HUDEP-2 (cell line): ENCODE results near the gene LIMS2.

Experiments used
- DNase-seq, 76 experiments: peaks; one replicate each; lab custom pipeline; 2025; ENCODE audit not compliant: unreplicated experiment in 76 of 76; lab: John Stamatoyannopoulos, UW

LIMS2 gene

DNA sequence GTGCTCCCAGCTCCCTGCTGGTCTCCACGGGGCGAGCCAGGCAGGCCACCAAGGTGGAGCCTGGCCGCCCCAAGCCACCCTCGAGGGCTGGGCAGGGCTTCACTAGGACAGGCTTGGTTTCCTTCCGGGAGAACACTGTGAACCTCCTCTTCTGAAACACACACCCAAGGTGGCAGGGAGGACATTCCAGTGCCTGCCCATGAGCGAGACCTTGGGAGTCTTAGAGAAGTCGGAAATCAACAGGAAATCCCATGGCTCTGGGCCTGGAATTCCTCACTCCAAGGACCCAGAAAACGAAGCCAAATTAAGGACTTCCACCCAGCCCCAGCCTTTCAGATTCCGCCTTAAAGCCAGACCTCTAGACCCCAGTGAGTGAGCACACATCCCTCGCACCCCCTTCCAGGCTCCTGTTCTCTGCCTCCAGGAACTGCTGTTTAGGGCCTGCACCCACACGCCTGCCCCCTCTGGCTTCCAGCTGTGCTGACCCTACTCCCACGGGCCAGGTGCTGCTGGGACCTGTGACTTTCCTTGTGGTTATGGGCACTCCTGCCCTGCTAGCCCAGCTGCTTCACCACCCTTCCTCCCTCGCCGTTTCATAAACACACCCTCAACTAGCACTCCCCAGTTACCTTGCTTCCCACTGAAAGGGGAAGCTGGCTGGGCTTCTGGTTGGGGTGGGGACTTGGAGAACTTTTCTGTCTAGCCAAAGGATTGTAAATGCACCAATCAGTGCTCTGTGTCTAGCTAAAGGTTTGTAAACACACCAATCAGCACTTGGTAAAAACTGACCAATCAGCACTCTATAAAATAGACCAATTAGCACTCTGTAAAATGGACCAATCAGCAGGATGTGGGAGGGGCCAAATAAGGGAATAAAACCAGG, 15.7 kb downstream of the LIMS2 start:
- no peak for DNase-seq

GRCh38 chr2:127658641-127659407, 16.5 kb downstream of the LIMS2 start:
- no peak for DNase-seq

GRCh38 chr2:127658146-127658545, 17.2 kb downstream of the LIMS2 start:
- DNase-seq: no peak

DNA sequence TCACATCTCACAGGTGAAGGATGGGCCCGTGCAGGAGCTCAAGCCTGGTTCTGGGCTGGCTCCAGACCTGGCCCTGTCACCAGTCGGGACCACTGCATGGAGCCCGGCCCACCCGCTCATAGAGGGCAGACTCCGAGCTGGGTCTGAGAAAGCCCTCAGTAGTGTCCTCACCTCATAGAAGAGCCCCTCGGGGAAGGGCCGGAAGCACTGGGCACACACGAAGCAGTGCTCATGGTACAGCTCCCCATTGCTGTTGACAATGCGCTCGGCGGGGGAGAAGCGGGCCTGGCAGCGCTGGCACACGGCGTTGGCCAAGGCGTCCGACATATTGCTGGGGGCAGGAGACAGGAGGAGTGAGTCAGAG, 18.1 kb downstream of the LIMS2 start:
- DNase-seq: no peak

DNA sequence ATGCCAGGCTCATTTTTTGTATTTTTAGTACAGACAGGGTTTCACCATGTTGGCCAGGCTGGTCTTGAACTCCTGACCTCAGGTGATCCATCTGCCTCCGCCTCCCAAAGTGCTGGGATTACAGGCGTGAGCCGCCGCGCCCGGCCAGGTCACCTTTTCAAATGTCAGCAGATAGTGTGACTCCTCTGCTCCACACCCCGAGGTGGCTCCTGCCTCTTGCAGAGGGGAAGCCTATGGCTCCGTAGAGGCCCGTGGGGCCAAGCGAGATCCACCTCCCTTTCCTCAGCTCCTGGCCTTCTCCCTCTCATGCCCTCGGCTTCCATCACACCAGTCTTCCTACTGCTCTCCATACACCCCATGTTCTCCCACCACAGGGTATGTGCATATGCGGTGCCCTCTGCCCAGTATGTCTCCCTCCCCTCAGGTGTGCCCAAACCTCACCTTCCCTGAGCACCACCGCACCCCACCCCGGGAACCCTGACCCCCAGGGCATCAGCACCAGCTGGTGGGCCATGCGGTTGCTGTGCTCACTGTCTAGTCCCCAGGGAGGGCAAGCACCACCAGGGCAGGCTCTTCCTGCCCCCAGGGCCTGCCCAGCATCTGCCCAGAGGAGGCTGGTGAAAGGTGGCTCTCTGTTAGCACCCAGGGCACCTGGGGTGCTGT, 18.6 kb downstream of the LIMS2 start:
- DNase-seq: no peak

DNA sequence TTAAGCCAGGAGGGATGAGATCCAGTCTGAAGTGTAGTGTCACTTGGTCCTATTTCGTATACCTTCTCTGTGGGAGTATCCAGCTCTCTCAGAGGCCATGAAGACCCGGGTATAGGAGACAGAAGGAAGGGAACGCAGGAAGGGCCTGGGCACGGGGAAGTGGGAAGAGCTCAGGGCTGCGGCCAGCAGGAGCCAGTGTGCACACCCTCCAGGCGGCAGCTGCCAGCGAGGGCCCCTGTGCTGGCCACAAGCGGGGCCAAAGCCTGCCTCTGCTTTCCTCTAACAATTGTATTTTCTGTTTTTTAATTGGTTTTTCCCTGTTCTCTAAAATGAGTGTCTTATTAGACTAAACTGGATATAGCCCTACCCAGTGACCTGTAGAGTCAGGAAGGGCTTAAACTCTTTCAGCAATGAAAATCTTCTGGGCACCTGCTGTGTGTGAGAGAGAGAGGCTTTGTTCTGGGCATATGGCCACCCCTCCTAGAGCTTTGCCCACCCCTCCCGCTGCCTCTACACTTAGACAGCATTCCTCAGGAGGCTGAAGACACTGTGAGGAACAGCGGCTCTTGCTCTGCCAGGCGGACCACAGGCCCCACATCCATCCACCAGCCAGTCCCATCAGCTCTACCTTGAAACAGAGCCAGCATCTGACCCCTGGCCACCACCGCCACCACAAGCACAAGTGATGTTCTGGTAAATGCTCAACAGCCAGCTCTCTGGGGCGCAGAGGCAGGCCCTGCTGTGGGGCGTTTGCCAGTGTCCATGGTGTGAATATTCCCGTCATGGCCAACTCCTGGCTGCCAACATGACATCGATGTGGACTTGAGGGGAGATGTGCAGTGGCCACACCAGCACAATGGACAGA, 19.9 kb downstream of the LIMS2 start:
- no peak for DNase-seq

DNA sequence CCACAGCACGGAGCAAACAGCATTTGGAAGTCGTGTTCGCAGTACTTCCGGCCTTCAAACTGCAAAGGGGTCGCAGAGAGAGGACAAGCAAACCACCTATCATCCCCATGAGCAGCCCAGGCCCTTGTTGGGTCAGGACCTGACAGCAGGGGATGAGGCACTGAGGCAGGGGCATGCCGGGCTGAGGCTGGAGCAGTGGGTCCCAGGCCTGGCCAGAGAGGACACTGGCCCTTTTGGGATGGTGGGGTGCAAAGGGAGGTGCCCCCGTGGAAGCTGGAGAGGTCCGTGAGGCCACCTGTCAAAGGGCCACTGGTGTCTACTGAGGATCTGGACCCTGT, 20.5 kb downstream of the LIMS2 start:
- no peak for DNase-seq

DNA sequence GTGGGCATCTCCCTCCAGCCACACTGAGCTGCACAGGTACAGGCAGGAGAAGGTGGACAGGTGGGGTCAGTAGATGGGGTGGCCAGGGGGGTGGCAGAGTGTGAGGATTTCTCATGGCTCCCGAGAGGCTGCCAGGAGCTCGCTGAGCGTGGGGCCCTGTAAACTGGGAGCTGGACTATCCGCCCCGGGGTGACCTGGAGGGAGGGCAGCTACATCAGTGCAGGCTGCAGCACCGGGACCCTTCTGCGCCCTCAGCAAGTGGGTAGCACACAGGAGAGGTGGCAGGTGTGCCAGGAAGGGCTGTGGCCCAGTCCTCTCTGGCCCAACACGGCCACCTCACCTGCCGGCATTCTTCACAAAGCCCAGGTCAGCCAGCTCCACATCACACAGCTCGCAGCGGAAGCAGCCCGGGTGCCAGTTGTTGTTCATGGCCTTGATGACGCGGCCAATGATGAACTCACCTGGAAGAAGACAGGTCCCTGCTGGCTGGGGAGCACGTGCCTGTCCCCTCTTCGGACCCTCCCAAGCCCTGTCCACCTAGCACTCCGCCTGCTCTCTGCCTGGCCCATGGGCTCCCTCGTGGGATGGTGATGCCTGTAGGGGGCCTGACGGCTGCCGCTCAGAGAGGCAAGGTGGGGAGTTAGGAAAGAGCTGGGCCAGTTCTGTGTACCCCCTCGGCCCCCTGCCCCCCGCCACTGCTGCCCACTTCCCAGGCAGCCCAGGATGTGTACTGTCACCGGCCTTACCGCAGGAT, 21.1 kb downstream of the LIMS2 start:
- DNase-seq: no peak

GRCh38 chr2:127653421-127654083, 21.8 kb downstream of the LIMS2 start:
- no peak for DNase-seq

DNA sequence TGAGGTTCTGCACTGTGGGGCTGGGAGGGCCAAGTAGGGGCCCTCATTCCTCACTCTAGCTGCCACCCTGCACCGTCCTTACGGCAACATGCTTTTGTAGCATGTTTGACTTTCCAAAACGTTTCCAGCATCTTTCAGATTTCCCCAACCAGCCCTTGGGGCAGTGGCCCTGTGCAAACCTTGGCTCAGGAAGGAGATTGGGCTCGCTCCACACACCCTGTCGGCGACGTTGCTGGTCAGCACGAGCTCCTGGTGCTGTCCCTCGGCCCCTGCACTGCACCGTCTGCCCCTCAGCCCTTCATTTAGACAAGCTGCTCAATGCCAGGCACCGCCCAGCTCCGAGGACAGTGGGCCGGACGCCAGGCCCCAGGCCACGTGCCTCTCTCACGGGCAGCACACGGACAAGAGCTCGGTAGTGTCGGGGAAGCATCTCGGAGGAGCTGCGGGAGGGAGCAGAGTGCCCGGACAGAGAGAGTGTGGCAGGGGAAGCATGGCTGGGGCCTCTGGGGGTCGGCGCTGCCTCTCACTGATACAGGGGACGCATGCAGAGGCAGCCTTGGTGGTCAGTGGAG, 22.5 kb downstream of the LIMS2 start:
- DNase-seq: no peak

DNA sequence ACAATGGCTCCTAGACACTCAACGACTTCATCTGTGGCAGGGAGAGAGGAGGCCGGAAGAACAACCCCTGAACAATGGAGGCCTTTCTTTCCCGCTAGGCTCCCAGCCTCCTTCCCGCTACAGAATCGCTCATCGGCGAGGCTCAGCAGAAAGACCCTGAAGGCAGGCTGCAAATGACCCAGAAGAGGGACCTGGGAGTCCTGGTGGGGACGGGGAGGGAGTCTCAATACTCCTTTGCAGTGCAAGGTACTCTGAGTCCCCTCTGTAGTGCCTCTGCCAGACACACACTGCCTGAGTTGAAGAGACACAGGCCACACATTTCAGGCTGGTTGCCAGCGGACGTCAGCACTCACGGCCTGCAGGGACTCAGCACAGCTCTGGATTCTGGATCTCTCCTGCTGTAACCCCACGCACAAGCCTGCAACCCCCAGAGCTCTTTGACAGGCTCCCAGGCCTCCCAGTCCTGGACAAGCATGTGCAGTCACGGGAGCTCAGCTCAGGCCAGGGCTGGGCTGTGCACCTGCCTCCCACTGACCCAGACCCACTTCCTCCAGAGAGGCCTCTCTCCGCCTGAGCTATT, 23.3 kb downstream of the LIMS2 start:
- DNase-seq: no peak

DNA sequence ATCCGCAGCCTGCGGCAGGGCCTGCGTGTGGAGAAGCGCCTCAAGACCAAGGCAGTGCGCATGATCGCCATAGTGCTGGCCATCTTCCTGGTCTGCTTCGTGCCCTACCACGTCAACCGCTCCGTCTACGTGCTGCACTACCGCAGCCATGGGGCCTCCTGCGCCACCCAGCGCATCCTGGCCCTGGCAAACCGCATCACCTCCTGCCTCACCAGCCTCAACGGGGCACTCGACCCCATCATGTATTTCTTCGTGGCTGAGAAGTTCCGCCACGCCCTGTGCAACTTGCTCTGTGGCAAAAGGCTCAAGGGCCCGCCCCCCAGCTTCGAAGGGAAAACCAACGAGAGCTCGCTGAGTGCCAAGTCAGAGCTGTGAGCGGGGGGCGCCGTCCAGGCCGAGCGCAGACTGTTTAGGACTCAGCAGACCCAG, 23.9 kb downstream of the LIMS2 start:
- DNase-seq: no peak

GRCh38 chr2:127650785-127651380, 24.4 kb downstream of the LIMS2 start:
- no peak for DNase-seq

DNA sequence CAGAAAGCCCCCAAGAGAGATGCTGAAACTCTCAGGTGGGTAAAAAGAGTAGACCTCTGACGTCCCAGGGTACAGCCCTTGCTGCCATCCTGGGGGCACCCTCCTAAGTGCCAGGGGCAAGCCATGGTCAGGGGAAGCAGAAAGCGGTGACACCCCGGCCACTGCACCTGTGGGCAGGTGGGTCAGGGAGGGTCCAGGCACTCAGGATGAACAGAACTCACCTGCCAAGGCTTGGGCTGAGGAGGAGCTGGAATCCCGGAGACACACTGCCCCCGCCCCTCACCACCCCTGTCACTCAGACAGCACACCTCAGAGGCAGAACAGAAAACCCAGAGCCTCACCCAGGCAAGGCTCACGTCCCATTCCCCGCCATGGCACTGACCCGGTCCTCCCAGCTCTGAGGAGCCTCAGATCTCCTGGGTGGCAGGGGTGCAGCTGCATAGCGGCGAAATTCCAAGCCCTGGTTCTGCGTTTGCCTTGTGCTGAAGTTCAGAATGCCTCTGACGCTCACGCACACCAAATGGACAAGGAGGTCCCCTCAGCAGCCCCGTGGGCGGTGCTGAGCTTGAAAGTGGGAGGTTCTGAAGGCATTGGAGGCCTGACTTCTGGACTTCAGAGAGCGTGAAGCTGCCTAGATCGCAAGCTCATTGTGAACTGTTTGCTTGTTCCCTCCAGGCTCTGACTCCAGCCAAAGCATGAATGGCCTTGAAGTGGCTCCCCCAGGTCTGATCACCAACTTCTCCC, 25.1 kb downstream of the LIMS2 start:
- no peak for DNase-seq

GRCh38 chr2:127649684-127650040, 25.7 kb downstream of the LIMS2 start:
- DNase-seq: peak in 74 of 76 experiments; percentile 7 to 88 (median 52)

DNA sequence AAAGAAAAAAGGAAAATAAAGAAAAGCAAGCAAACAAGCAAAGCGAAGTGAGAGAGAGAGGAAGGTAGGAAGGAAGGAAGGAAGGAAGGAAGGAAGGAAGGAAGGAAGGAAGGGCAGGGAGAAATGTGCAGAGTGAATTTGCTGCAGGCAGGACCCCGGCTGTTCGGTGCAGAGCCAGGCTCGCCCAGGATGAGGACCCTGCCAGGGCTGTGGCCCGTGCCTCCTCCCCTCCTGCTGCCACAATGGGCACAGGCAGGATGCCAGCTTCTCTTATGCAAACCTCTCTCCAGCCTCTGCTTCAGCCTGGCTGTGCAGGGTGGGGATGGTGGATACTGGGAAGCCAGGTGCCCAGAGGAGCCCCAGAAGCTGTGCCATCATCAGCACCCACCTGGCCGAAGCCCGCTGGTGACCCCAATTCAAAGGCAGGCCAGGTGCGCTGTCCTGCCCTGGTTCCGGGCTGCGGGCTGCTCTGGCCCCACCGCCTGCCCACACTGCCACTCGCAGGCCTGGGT, 26.2 kb downstream of the LIMS2 start:
- no peak for DNase-seq

- no peak for DNase-seq
Measured at GRCh38 chr2:127648321-127648720, 27.0 kb downstream of the LIMS2 start.
